Measurements from ENCODE around the gene FYN. TPM values are rescaled to one million over a fixed set of nuclear protein-coding genes. Genes with fewer than 3 reads are reported as not detected.
"Not testable (repeated sequence)": the region's sequence is repeated elsewhere in the genome, so short reads cannot be mapped to it uniquely, and the experiment has no call there.

FYN gene
- total RNA-seq, 2 experiments from 2014 or later: 236 to 244 TPM

GRCh38 chr6:111838749-111839484 lies 34.3 kb downstream of the FYN start:
- peaks cover 25% of the 10 kb centered on the region for H3K36me3 Mint-ChIP-seq (ENCODE audit: low read depth)
- H3K4me1 Mint-ChIP-seq (ENCODE audit: low read depth): peaks cover 63% of the 10 kb centered on the region
- H3K4me3 Mint-ChIP-seq: peak overlapping the region; percentile 6
- CTCF ChIA-PET: interaction anchor here (1.0 to 2.0 kb wide), 5 partner anchors 29 to 74 kb away, joined by 4 to 5 read pairs (median 4); no protein-coding TSS in a partner anchor
- H3K27ac Mint-ChIP-seq: peak overlapping the region; percentile 91
- no peaks in the 10 kb centered on the region for H3K27me3 Mint-ChIP-seq (ENCODE audit: low read depth)
- H3K9me3 Mint-ChIP-seq: no peaks in the 10 kb centered on the region
- intact Hi-C loops (cut with micrococcal nuclease): loop anchor here (1.0 kb wide), 8 partner anchors 7 to 204 kb away; no protein-coding TSS in a partner anchor
- DNase-seq: peak; percentile 59

DNA sequence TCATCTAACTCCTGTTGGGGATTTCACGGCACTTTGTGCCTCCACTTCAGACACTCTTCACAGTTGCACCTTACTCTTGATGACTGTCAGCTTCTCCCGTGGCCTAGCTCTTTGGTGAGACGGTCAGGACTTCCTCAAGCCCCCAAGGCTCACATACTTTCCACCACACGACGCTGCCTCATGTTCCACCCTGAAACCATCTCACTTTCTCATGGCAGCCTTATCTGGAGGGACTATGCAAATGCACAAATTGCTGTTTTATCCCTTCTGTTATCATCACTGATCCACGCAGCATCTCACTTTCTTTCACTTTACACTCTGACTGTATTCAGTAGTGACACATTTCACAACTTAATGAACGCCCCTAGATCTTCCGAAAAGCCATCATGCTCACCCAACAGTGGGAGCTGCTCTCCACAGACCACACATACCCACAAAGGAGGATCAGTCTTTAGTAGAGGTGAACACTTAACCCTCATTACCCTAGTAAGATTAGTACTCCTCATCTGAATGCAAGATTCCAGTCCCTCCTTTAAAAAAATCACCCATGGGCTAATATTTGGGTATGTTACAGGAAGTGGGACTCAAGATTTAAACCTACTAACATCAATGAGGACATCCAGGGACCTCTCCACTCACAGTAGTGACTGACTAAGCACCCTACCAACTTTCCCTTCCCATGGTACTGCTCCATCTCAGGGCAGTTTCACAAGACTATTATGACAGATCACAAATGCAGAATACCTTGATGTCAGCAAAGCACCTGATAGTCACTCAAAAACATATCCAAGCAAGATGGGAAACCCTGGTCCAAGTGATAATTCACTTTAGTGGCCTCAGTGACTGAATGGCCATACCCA lies 35.4 kb downstream of the FYN start:
- Mint-ChIP-seq H3K4me3 (peak overlapping the region; percentile 59), H3K27me3 (ENCODE audit: low read depth) (no peaks in the 10 kb centered on the region), H3K36me3 (ENCODE audit: low read depth) (peaks cover 31% of the 10 kb centered on the region), H3K9me3 (no peaks in the 10 kb centered on the region), H3K27ac (peak overlapping the region; percentile 91), H3K4me1 (ENCODE audit: low read depth) (peaks cover 74% of the 10 kb centered on the region)
- CTCF ChIA-PET: interaction anchor here (0.6 to 1.3 kb wide), 2 partner anchors 26 to 32 kb away, joined by 3 to 6 read pairs; no protein-coding TSS in a partner anchor
- intact Hi-C loops (cut with micrococcal nuclease): loop anchor here (1.0 kb wide), 12 partner anchors 8 to 205 kb away; no protein-coding TSS in a partner anchor
- DNase-seq: peak; percentile 67

DNA sequence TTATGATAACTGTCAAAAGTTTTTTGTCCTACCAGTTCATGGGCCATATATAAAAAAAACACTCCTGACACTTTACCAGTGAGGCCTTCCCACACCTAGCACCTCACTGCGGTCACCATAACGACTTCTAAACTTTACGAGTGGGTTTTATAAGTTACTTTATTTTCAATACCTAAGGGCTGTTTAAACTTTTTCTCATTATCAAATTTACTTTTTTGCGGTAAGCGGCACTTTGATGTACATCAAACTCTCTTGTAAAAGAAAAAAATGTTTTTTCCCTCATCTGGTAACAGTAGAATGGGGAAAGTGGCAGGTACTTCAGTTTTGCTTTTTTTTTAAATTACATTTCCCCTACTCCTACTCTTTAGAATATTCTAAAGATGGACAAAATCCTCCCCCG lies 36.2 kb downstream of the FYN start:
- peaks cover 77% of the 10 kb centered on the region for H3K4me1 Mint-ChIP-seq (ENCODE audit: low read depth)
- H3K27ac Mint-ChIP-seq: peak overlapping the region; percentile 91
- intact Hi-C loops (cut with micrococcal nuclease): loop anchor here (1.0 kb wide), 4 partner anchors 13 to 156 kb away; no protein-coding TSS in a partner anchor
- DNase-seq: no peak
- CTCF ChIA-PET: interaction anchor here (0.6 to 1.3 kb wide), 2 partner anchors 26 to 32 kb away, joined by 3 to 6 read pairs; no protein-coding TSS in a partner anchor
- H3K36me3 Mint-ChIP-seq (ENCODE audit: low read depth): peaks cover 32% of the 10 kb centered on the region
- peak overlapping the region; percentile 59 for H3K4me3 Mint-ChIP-seq
- no peaks in the 10 kb centered on the region for H3K9me3 Mint-ChIP-seq
- H3K27me3 Mint-ChIP-seq (ENCODE audit: low read depth): no peaks in the 10 kb centered on the region

DNA sequence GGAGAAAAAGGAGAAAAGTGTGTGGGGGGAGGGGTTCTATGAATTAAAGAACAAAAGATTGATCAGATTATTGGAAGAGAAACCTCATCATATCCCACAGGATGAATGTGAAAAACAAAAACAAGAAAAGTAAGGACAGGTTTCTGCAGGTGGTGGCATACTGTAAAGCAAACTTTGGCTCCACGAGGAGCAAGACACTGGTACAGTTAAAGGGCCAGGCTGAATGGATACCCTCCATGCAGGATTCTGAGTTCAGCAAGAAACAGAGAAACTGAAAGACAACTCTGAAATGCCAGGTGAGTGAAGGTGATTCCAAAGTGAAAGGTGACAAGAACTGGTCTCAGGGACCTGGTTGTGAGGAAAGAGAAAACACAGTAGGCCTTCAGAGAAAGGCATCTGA lies 37.4 kb downstream of the FYN start:
- Mint-ChIP-seq H3K27ac (peak overlapping the region; percentile 69), H3K4me1 (ENCODE audit: low read depth) (peaks cover 86% of the 10 kb centered on the region), H3K9me3 (no peaks in the 10 kb centered on the region), H3K27me3 (ENCODE audit: low read depth) (no peaks in the 10 kb centered on the region), H3K4me3 (no peak overlapping the region), H3K36me3 (ENCODE audit: low read depth) (peaks cover 29% of the 10 kb centered on the region)
- intact Hi-C loops (cut with micrococcal nuclease): no loop called here
- CTCF ChIA-PET: interaction anchor here (1.2 kb wide), 1 partner anchor 8 kb away, joined by 4 read pairs; no protein-coding TSS in a partner anchor
- DNase-seq: no peak

DNA sequence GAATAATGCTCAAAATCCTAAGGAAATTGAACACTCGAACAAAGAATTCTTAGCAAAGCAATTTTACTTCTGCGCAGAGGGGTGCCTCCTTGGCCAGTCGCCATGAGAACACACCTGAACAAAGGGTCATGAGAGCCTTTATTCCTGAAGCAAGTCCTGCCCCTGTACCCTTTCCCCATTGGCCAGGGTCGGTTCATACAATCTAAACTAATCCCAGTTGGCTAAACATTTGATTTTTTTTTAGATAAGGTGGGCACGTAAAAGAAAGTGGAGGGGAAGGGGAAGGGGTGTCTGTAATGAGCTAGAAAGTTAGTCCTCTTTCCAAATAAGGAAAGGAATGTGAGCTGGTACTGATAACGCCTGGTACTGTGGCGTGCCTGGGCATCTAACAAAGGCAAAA lies 37.9 kb downstream of the FYN start:
- peaks cover 30% of the 10 kb centered on the region for H3K36me3 Mint-ChIP-seq (ENCODE audit: low read depth)
- DNase-seq; H3K9me3 Mint-ChIP-seq; H3K27me3 Mint-ChIP-seq (ENCODE audit: low read depth); H3K4me3 Mint-ChIP-seq; intact Hi-C loops (cut with micrococcal nuclease): not testable (repeated sequence)
- CTCF ChIA-PET: interaction anchor here (1.2 kb wide), 1 partner anchor 9 kb away, joined by 4 read pairs; no protein-coding TSS in a partner anchor
- peaks cover 89% of the 10 kb centered on the region for H3K4me1 Mint-ChIP-seq (ENCODE audit: low read depth)
- peak overlapping the region; percentile 69 for H3K27ac Mint-ChIP-seq

DNA sequence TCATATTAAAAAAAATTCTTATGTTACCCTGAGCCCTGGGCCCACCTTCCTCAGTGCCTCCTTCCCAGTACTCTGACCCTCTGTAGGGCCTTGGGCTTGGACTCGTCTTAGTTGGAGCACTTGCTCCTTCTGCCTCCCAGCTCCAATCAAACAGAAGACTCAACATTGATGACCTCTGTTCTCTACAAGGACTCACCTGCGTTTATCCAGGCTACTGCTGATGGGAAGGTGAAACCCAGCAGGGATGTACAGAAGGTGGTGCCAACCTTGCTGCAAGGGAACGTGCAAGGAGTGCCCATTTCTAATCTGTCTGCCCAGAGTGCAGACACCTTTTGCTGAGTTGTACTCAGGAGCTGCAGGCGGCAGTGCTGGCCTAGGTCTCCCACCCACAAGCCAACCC lies 38.9 kb downstream of the FYN start:
- Mint-ChIP-seq H3K4me3 (no peak overlapping the region), H3K9me3 (no peaks in the 10 kb centered on the region), H3K36me3 (ENCODE audit: low read depth) (peaks cover 30% of the 10 kb centered on the region), H3K27ac (peak overlapping the region; percentile 14), H3K4me1 (ENCODE audit: low read depth) (peaks cover 85% of the 10 kb centered on the region), H3K27me3 (ENCODE audit: low read depth) (no peaks in the 10 kb centered on the region)
- intact Hi-C loops (cut with micrococcal nuclease): no loop called here
- DNase-seq: no peak
- CTCF ChIA-PET: interaction anchor here (0.8 kb wide), 1 partner anchor 10 kb away, joined by 3 read pairs; no protein-coding TSS in a partner anchor

DNA sequence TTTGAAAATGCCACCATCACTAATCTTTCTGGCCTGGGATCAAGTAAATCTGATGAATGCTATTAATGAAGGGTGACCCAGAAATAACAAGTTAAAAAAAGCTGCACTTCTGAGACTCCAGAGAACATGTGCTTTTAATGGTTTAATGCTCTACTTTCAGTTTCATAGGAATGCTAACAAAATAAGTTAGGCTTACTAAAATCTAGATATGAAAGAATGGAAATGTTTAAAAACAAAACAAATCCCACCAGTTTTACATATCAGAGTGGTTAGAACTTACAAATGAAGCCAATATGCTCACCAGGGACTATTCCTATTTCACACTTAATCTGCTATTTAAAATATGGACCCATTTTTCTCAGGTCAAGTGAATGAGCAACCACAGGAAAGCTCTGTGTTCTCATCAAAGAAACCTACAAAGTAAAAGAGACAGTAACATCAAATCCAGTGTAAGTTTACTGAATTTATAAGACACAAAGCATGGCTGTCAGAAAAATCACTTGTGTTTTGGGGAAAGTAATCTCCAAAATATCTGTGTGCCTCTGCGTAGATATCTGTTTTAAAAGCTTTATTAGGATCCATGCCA lies 40.3 kb downstream of the FYN start:
- Mint-ChIP-seq H3K4me1 (ENCODE audit: low read depth) (peaks cover 83% of the 10 kb centered on the region), H3K4me3 (no peak overlapping the region), H3K9me3 (no peaks in the 10 kb centered on the region), H3K36me3 (ENCODE audit: low read depth) (peaks cover 36% of the 10 kb centered on the region), H3K27ac (peak overlapping the region; percentile 71), H3K27me3 (ENCODE audit: low read depth) (no peaks in the 10 kb centered on the region)
- intact Hi-C loops (cut with micrococcal nuclease): loop anchor here (1.0 kb wide), 1 partner anchor 9 kb away; no protein-coding TSS in a partner anchor
- DNase-seq: no peak
- CTCF ChIA-PET: interaction anchor here (0.6 to 1.2 kb wide), 5 partner anchors 11 to 209 kb away, joined by 3 to 7 read pairs (median 3); no protein-coding TSS in a partner anchor

- Mint-ChIP-seq H3K27me3 (ENCODE audit: low read depth) (no peaks in the 10 kb centered on the region), H3K36me3 (ENCODE audit: low read depth) (peaks cover 38% of the 10 kb centered on the region), H3K27ac (no peak overlapping the region), H3K4me3 (no peak overlapping the region), H3K9me3 (no peaks in the 10 kb centered on the region), H3K4me1 (ENCODE audit: low read depth) (peaks cover 85% of the 10 kb centered on the region)
- DNase-seq: no peak
- CTCF ChIA-PET: no interaction called here
- intact Hi-C loops (cut with micrococcal nuclease): no loop called here
Measured at GRCh38 chr6:111831408-111831807, 41.8 kb downstream of the FYN start.

DNA sequence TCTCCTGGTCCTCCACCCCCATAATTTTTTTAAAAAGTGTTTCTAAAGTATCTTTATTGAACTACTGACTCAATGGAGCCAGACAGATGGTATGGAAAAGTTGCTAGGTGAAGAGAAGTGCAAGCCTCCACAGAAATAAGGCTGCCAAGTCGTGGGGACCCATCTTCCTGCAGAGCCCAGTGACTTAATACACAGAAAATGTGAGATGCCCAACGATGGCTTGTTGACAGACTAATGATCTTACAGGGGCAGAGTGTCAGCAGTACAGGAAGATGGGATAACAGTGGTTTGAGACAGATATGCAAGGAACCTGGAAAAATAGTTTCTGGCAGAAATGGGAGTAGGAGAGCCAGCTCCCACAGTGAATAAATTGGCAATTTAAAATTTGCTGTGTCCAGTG lies 43.3 kb downstream of the FYN start:
- CTCF ChIA-PET: interaction anchor here (0.9 kb wide), 1 partner anchor 163 kb away, joined by 3 read pairs; no protein-coding TSS in a partner anchor
- intact Hi-C loops (cut with micrococcal nuclease): no loop called here
- Mint-ChIP-seq H3K27ac (no peak overlapping the region), H3K4me1 (ENCODE audit: low read depth) (peaks cover 85% of the 10 kb centered on the region), H3K4me3 (no peak overlapping the region), H3K36me3 (ENCODE audit: low read depth) (peaks cover 30% of the 10 kb centered on the region), H3K9me3 (no peaks in the 10 kb centered on the region), H3K27me3 (ENCODE audit: low read depth) (no peaks in the 10 kb centered on the region)
- DNase-seq: no peak

- Mint-ChIP-seq H3K4me3 (no peak overlapping the region), H3K36me3 (ENCODE audit: low read depth) (peaks cover 27% of the 10 kb centered on the region), H3K27ac (no peak overlapping the region), H3K9me3 (no peaks in the 10 kb centered on the region), H3K27me3 (ENCODE audit: low read depth) (no peaks in the 10 kb centered on the region), H3K4me1 (ENCODE audit: low read depth) (peaks cover 85% of the 10 kb centered on the region)
- CTCF ChIA-PET: interaction anchor here (0.9 kb wide), 1 partner anchor 164 kb away, joined by 3 read pairs; no protein-coding TSS in a partner anchor
- no peak for DNase-seq
- intact Hi-C loops (cut with micrococcal nuclease): no loop called here
Measured at GRCh38 chr6:111829581-111829980, 43.7 kb downstream of the FYN start.

- H3K36me3 Mint-ChIP-seq (ENCODE audit: low read depth): peaks cover 21% of the 10 kb centered on the region
Measured at GRCh38 chr6:111828809-111829208, 44.4 kb downstream of the FYN start.

More at GRCh38 chr6:111828809-111829208, 44.4 kb downstream of the FYN start:
- Mint-ChIP-seq H3K4me3 (no peak overlapping the region), H3K9me3 (no peaks in the 10 kb centered on the region), H3K27ac (no peak overlapping the region), H3K4me1 (ENCODE audit: low read depth) (peaks cover 85% of the 10 kb centered on the region), H3K27me3 (ENCODE audit: low read depth) (no peaks in the 10 kb centered on the region)
- CTCF ChIA-PET: interaction anchor here (1.1 kb wide), 1 partner anchor 15 kb away, joined by 3 read pairs; no protein-coding TSS in a partner anchor
- no peak for DNase-seq
- intact Hi-C loops (cut with micrococcal nuclease): no loop called here
